GM19455 (cell line): Measurements from ENCODE around the gene KIFC3.

Experiments used
- ATAC-seq: cut with Tn5 transposase; IDR thresholded peaks from one replicate; pipeline ENCODE4 v1.9.1; 2021; ENCODE audit not compliant: unreplicated experiment

KIFC3 gene

DNA sequence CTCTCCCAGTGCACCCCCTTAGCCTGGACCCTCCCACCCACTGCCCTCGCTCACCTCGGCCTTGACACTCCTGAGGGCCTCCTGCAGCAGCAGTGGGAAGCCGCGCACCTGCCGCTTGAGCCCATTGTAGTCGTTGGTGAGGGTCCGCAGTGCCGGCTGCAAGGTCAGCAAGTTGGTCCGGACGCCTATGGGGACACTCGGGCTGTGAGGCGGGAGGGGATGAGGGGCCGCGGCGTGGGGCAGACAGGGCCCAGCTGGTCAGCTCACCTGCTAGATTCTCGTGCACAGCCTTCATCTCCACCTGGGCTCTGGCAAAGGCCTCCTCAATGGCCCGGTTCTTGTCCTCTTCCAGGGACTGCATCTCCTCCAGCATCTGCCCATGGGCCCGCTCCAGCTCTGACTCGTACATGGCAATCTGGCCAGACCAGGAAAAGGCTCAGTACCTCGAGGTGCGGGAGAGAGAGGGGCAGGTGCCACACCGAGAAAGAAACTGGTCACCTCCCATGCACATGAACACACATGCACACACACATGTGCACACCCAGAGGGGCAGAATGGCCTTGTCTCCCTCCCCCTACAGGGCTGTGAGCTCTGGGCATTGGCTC, 32.6 kb downstream of the KIFC3 start:
- no peak for ATAC-seq

DNA sequence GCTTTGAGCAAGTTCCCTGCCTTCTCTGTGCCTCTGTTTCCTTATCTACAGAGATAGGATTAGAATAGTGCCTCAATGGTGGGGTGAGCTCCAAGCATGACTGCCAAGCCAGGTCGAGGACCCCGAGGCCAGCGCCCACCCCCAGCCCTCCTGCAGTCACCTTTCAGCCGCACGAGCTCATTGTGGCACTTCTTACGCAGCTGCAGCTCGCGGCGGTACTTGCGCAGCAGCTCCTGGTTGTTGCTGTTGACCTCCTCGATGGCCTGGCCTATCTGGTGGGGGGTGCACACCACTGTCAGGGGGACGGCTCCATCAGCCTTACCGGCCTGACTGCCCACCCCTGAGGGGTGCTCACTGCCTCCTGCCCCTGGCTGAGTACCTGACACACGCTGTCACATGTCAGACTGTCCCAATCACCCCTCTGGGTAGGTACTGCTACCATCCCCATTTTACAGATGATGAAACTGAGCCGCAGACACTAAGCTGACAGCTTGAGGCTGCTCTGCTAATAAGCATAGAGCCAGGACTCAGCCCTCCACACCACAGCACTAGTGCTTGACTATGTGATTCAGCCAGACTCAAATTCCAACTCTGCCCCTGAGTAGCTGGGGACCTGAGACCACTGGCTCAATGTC, 35.5 kb downstream of the KIFC3 start:
- no peak for ATAC-seq

DNA sequence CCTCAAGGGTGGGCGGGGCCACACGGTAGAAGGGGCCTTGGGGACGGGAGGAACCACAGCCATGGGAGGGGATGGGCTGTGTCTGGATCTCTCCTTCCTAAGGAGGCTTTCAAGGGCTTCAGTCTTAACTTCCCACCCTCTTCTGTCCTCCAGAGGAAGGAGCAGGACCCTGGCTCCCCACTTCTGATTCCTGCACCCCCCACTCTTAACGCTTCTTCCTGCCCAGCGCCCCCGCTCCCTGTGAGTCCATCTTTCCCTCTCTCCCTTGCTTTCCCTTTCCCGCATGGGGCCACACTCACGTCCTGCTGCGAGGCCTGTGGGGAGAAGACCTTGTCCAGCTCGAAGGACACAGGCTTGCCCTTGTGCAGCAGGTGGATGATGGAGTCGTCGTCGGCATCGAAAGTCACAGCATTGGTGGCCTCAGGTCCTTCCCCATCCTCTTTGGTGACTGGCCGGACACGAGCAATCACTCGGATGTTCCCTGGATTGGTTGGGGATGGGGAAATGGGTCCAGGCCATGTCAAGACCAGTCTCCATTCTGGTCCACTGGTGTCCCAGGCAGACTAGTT, 37.0 kb downstream of the KIFC3 start:
- ATAC-seq: no peak

DNA sequence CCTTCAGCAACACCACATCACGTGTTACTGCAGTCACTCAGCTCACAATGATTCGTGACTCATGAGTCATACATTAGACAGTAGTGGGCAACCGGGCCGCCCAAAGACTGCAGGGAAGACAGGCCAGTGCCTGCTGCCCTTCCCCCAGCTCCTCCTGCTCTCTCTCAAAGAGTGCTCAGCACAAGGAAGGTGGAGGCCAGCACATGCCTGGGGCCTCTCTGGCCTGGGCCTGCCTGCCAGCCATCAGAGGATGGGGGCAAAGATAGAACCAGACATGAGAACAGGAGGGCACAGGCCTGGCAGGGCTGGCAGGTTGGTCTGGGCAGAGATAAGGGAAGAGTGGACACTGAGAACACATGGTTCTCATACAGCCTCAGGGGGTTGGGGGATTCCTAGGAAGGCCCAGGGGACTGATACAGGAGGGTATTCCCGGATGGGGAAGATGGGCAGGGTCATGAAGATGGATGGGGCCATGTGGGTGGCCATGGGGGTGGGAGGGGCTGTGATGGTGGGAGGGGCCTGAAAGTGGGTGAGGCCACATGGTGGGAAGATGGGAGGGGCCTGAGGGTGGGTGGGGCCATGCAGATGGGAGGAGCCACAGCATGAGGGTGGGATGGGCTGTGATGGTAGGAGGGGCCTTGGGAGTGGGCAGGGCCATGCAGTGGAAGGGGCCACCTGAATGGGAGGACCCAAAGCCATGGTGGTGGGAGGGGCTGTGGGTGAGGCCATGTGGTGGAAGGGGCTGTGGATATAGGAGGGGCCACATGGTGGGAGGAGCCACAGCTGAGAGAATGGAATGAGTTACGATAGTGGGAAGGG, 37.7 kb downstream of the KIFC3 start:
- no peak for ATAC-seq

DNA sequence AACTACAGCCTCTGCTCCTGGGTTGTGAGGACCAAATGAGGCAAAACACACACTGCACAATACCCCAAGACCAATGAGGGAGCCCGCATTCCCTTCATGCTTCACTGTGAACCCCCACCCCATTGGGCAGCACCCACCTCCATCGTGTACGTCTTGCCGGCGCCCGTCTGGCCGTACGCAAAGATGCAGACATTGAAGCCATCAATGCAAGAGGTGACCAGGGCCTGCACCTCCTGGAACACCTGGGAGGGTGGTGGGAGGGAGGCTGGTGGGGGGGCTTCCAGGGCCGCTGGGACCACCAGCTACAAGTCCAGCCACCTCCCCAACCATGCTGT, 38.3 kb downstream of the KIFC3 start:
- no peak for ATAC-seq

DNA sequence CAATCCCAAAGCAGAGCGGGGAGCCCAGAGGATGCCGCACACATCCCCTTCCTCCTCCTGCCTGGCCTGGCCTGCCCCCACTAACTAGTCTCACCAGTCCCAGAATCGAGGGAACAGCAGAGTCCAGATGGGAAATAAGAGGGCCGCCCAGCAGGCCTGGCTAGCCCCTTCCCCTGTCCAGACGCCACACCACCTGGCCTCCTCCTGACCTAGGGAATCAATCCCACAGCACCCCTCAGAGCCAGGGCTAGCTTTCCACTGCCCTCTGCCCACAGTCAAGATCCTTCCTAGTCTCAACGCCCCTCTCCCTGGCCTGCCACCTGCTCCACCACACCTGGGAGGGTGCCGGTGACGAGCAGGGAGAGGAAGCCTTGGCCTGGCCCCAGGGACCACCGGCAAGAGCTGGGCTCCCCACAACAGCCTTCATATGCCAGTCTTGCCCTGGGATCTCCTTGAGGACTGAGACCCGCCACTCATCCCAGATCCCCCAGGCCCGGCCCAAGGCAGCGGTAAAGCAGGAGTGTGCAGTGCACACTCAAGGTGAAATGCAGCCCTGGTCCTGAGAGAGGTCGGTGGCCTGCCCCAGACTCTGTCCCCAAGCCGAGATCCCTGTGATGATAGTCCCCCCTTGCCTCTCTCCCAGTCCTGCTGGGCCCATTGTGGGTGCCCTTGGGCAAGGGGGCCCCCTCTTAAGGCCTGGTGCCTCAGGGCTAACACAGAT, 38.8 kb downstream of the KIFC3 start:
- no peak for ATAC-seq

DNA sequence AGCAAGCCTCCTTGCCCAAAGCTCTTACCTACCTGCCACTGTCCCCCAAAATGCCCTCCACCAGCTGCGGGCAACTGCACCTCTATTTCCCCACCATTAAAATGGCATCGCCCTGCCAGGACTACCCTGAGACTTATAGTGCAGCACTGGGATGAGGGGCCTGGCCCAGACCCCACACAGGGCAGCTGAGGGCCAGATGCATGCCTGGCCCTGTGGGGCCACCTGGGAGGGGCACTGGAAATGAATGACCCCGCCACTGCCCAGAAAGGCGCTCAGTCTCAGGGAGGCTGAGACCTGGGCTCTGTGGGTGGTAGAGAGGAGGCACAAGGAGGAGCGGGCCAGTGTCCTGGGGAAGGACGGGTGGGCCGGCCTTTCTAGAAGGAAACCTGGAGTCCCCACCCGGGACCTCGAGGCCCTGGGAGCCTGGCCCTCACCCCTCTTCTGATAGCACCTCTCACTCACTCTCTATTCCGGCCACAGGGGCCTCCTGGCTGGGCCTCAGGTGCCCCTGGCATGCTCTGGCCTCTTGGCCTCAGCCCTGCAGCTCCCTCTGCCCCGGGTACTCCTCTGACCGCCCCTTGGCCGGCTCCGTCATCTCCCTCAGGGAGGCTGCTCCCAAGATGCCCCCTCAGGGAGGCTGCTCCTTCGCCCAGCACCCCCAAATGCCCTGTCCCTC, 39.8 kb downstream of the KIFC3 start:
- no peak for ATAC-seq

DNA sequence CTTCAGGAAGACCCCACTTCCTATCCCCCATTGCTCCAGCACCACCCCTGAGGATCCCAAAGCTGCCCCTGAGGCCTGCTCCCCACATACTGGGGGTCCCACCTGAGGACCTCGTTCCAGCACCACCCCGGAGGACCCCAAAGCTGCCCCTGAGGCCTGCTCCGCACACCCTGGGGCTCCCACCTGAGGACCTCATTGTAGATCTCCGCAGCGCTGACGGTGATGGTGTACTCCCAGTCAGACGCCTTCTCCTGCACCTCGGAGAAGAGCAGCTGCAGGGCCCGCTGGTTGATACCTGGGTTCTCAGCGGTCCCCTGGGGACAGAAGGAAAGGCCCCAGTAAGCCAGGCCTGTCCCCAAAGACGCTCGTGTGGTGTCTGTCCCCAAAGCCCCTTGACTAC, 40.3 kb downstream of the KIFC3 start:
- ATAC-seq: no peak

DNA sequence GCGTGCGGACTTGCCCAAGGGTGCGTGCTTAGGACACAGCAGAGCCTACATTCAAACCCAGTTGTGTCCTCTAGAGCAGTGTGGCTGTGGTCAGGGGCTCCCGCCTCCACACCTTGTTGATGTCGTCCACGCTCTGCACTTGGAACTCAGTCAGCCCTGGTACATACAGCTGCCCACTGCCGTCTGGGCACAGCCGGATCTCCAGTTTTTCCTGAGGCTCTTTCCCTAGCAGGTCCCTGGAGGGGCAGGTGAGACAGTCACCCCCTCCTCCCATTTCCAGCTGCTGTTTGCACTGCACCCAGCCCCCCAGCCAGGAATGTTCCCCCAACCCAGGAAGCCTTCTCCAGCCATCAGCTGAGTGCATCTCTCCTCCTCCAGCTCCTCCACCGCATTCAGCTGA, 41.0 kb downstream of the KIFC3 start:
- ATAC-seq: no peak

DNA sequence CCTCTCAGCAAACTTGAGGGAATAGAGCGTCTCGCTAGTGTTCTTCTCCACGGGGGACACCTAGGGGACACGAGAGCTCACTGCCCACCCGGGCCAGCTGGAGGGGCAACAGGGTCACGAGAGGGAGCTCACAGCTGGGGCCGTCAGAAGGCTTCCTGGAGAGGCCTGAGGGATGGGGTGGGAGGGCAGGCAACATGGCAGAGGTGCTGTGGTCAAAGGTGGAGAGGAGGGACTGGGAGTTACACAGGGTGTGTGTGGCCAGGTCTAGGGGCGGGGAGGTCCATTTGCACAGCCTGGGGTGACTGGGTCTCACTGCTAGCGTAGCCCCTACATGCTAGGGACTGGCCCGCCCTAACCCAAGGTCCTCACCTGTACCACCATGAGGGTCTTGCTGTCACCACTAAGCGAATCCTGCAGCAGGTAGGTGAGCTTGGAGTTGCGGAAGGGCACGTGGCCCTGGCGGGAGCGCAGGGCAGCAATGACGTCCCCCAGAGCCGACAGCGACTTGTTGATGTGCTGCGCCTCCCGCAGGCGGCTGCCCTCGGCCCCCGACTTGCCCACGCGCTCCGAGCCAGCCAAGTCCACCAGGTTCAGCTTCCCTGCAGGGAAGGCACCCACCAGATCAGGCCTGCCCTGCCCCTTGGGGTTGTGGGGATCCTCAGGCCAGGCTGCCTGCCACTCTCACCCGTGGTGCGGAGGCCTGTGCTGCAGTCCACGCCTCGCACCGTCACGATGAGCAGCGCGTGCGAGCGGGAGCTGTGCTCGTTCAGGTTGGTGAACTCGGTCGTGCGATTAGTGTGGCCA, 41.7 kb downstream of the KIFC3 start:
- ATAC-seq: no peak

DNA sequence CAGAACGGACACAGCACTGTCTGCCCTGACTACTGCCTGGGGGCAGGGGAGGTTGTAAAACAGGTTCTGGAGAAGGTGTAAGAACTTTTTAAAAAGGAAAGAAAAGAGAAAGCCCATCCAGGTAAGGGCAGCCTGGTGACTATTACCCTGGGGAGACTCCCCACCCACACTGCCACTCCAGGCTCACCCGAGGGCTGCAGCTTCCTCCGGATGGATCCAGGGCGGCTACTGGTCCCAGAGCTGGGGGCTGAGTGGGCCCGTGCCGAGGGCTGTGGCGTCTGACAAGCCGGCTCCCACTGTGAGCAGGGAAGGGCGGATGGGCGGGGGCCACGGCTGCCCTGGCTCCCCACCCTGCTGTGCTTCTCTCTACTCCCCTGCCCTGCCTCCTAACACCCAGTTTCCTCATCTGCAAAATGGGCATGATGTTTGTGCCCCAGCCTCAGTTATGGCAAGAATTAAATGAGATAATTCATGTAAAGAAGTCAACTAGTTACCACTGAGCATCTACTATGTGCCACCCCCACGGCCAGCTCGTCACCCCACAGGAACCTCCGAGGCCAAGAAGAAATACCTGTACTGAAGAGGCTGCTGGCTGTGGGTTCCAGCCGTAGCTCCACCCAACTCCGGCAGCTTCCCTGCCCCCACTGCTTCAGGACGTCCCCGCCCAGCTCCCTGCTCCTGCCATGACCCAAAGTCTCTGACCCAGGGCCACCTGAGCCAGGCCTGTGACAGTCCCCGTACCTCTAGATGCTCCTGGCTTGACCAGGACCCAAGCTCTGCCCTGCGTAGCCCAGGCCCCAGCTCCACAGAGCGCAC, 42.5 kb downstream of the KIFC3 start:
- ATAC-seq: no peak

DNA sequence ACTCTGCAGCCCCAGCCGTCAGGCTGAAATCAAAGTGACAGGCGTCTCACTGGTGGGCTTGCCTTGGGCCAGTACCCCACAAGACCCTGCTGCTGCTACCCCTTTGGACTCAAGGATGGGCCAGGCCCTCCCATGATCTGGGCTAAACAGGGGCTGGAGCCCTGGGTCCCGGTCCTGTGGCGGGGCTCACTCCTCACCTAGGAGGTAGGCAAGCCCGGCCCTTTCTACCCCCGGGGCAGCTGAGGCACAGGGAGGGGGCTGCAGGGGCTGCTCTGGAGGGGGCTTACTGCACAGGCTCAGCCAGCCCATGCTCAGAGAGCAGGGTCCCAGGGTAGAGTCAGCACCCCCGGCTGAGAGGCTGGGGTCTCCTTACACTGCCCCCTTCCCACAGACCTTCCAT, 43.2 kb downstream of the KIFC3 start:
- ATAC-seq: no peak

DNA sequence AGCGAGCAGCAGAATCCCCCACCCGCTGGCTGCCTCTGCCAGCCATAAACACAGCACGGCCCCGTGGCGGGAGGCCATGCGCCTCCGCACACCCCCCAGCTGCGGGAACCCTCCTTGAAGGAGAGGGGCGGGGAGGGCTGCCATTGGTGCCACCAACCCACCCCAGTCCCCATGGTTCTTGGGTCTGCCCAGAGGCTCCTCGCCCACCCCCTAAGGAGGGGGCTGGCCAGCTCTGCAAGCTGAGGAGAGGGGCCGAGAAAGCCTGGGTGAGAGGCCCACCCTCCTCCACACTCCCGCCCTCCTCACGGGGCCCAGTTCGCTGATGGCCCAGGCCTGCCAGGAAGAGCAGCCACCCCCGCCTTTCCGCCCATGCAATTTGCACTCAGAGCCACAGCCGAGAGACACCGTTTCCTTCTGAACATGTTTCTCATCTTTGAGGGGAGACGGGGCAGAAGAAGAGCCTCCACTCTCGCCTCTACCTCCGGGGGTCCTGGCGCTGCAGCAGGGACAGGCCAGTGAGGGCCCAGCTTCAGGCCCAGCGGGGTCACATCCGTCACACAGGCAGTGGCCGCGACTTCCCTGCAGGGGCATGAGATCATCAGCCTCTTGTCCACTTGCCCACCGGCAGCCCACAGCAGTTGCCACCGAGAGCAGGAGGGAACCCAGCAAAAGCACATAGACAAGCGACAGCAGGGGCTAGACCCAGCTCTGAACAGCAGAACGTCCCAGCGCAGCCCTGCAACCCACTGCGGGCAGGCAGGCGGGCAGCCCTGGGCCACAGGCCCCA, 43.8 kb downstream of the KIFC3 start:
- no peak for ATAC-seq

DNA sequence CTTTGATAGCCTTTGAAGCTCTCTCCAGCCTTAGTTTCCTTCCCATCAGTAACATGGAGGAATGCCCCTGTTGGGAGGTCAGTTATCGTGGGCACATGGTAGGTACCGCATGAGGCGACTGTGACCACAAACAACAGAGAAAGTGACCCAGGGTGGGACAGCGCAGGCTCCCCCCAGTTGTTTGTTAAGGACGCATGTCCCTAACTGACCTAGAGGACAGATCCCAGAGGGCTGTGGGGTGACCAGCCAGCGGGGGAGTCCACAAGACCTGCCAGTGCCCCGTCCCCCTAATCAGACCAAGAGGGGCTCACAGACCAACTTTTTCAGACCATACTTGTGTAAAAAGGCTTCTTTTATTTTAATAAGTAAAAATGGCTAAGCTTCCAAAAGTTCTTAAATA, 44.4 kb downstream of the KIFC3 start:
- ATAC-seq: no peak

DNA sequence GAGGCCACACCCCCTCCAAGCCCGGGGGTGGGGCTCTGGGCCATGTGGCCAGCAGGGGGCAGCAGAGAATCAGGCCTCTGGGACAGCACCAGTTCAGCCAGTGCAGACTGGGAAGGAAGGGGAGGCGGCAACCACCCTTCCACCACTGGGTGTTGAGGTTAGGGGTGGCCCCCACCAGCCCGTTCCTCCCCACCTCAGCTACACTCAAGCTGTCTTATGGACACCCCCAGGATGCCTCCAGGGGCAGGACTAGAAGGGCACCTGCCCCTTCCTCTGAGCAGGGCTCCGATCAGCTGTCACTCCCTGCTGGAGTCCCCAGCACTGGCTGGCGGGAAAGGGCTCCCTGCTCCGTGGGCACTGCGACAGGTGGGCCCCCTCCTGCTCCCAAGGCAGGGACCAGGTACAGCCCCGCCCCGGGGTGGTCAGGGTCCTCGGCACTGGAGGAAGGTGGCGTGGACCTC, 44.9 kb downstream of the KIFC3 start:
- ATAC-seq: peak; percentile 92

DNA sequence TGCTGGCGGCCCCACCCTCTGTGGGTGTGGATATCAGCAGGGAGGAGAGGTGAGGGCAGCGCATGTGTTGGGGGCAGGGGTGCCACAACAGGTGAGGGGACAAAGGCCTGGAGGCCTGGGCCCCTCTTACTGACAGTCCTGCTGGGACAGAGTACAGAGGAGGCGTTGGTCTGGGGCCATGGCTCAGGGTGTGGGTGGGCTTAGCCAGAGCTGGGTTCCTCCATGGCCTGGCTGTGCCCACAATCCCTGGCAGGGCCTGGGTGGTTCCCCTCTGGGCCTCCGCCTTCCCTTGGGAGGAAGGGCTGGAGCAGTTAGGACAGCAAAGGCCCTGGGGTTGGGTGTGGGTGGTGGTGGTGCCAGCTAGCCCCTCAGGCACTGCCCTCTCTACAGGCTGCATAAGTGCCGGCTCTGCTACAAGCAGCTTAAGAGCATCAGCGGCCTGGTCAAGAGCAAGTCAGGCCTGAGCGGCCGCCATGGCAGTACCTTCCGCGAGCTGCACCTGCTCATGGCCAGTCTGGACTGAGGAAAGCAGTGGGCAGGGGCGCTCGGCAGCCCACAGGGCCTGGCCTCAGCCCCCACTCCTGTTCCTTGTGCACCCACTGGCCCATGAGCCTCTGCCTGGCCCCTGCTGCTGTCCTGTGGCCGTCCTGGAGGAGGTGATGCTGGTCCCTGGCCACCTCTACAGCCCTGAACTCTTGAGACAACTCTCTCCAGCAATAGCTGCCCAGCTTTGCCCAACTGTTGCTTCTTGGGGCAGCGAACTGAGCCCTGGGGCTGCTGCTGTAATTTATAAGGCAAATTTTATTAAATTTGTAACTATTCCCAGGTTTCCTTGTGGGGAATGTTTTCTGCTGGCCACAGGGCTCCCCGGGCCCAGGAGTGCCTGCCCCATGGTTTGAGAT, 45.6 kb downstream of the KIFC3 start:
- ATAC-seq: peak; percentile 13

DNA sequence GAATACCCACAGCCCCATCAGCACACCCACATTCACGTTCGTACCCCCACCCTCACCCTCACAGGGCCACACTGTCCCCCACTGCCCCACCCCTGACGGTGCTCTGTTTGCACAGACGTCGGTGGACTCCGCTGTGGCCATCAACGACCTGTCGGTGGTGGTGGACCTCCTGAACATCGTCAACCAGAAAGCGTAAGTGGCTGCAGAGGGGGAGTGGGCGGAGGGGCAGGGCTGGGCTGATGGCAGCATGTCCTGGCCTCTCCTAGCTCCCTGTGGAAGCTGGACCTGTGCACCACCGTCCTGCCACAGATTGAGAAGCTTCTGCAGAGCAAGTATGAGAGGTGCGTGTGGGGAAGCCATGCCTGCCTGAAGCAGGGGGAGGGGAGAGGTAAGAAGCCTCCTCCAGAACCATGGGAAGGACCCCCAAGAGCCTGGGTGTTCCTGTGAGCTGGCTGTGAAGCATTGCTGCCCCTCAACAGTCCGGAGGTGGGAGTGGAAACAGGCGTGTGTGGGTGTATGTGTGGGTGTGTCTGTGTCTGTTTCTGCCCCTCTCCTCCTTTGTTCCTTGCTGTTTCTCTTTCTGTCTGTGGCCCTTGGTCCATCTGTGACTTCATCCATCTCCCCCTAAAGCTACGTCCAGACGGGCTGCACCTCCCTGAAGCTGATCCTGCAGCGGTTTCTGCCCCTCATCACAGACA, 46.4 kb downstream of the KIFC3 start:
- no peak for ATAC-seq
